Measurements from ENCODE around the gene LCE1A. TPM values are rescaled to one million over a fixed set of nuclear protein-coding genes. Genes with fewer than 3 reads are reported as not detected.

The LCE1A gene
- total and polyA plus RNA-seq, 2 of the 8 experiments (the other 6 are each of a cell fraction or from before 2014, with no cell fraction given): not detected

GRCh38 chr1:152859696-152860095 lies 32.4 kb downstream of the LCE1A start, which contains the start of gene LCE7A:
TSS of gene LCE7A (plus strand) at chr1:152859996. CDS start at chr1:152860698, 702 bp downstream.
- Histone ChIP-seq H3K9ac (replicated peaks in 1 of 4; ENCODE audit: extremely low read depth in 1 of 4, low read depth in 3 of 4, low read length in 3 of 4) (no peak within 1 kb of the TSS), H3K14ac (ENCODE audit: insufficient read length) (no peak within 1 kb of the TSS), H3K4me2 (ENCODE audit: insufficient read depth in 1 of 2, low read depth in 2 of 2, low read length in 2 of 2) (no peak within 1 kb of the TSS), H3K79me1 (ENCODE audit: low read depth, low read length) (no peaks in the 10 kb centered on the region), H3K36me3 (ENCODE audit: control insufficient read depth in 2 of 4, insufficient read depth in 4 of 4, low read length in 3 of 4) (peaks cover 0 to 3% (median 0%) of the 10 kb centered on the region in 4 experiments; a peak in 1 of 8 replicates), H3K18ac (ENCODE audit: extremely low read depth, low read length) (no peak within 1 kb of the TSS), H4K91ac (replicated peaks; ENCODE audit: insufficient read length, low read length) (no peak within 1 kb of the TSS), H2BK5ac (ENCODE audit: low read depth, low read length) (no peak within 1 kb of the TSS), H2BK120ac (replicated peaks; ENCODE audit: low read depth, low read length) (no peak within 1 kb of the TSS), H4K20me1 (replicated peaks in 1 of 2; ENCODE audit: control insufficient read depth in 1 of 2, insufficient read depth in 2 of 2, low read length in 2 of 2) (no peaks in the 10 kb centered on the region), H3K4me1 (replicated peaks in 1 of 4; ENCODE audit: control insufficient read depth in 3 of 4, insufficient read depth in 4 of 4, low read length in 3 of 4) (no peaks in the 10 kb centered on the region), H3K9me3 (ENCODE audit: insufficient read depth in 2 of 2, low read depth in 1 of 2, low read length in 1 of 2) (peaks cover 69 to 84% of the 10 kb centered on the region in 2 experiments), H3K79me2 (ENCODE audit: control insufficient read depth in 1 of 2, insufficient read depth in 2 of 2, low read length in 2 of 2) (no peaks in the 10 kb centered on the region), H2AFZ (ENCODE audit: low read length) (no peak within 1 kb of the TSS), H4K5ac (ENCODE audit: insufficient read length, low read depth, low read length) (no peak within 1 kb of the TSS), H3K4ac (replicated peaks; ENCODE audit: insufficient read length, low read depth, low read length) (no peak within 1 kb of the TSS), H3K56ac (replicated peaks; ENCODE audit: insufficient read length, low read depth, low read length) (no peak within 1 kb of the TSS), H2BK12ac (ENCODE audit: low read depth, low read length) (no peak within 1 kb of the TSS), H3K4me3 (ENCODE audit: extremely low read depth in 1 of 4, insufficient read depth in 2 of 4, low read depth in 3 of 4, low read length in 4 of 4) (no peak within 1 kb of the TSS), H3K23ac (ENCODE audit: insufficient read length) (no peak within 1 kb of the TSS), H2BK20ac (ENCODE audit: low read length) (no peak within 1 kb of the TSS), H3K27me3 (replicated peaks in 1 of 4; ENCODE audit: control insufficient read depth in 3 of 4, extremely low read depth in 1 of 4, insufficient read depth in 3 of 4, low read length in 3 of 4) (no peaks in the 10 kb centered on the region), H4K8ac (ENCODE audit: extremely low read depth, insufficient read depth, low read length) (no peak within 1 kb of the TSS), H2AK5ac (ENCODE audit: low read depth, low read length) (no peak within 1 kb of the TSS), H3K23me2 (ENCODE audit: low read depth, low read length) (no peaks in the 10 kb centered on the region), H2BK15ac (ENCODE audit: low read length) (no peak within 1 kb of the TSS), H3K27ac (ENCODE audit: low read depth, low read length) (no peak within 1 kb of the TSS)
- FAIRE-seq (no peak), DNase-seq (ENCODE audit: low read depth in 1 of 2, low spot score in 2 of 2) (no peak)
- POLR2A ChIA-PET (ENCODE audit: partially characterized antibody): no interaction called here
- 65% methylated on average over 3 of the region's 3 CpGs; no CpG with 5 or more reads in 1 of the 2 experiments for WGBS, 2 experiments (ENCODE audit: extremely low coverage in 1 of 2, insufficient coverage in 1 of 2, insufficient read length in 1 of 2, insufficient replicate concordance in 2 of 2, low coverage in 1 of 2, low lambda C conversion rate in 2 of 2, missing lambda C conversion rate in 1 of 2)
- CTCF ChIA-PET (ENCODE audit: partially characterized antibody): interaction anchor here (0.7 kb wide), 1 partner anchor 263 kb away, joined by 3 read pairs; no protein-coding TSS in a partner anchor
- TF ChIP-seq SP4 (IDR thresholded peaks at IDR 0.05; ENCODE audit: low read length) (no peak), ZNF274 (IDR thresholded peaks at IDR 0.05; ENCODE audit: borderline replicate concordance, extremely low read depth, low read length) (no peak), SIX5 (IDR thresholded peaks at IDR 0.05; ENCODE audit: low read depth, low read length) (no peak), HDAC6 (IDR thresholded peaks at IDR 0.05; ENCODE audit: low read depth, low read length) (no peak), POU5F1 (IDR thresholded peaks at IDR 0.05; ENCODE audit: low read depth, low read length) (no peak), EP300 (IDR thresholded peaks at IDR 0.05; ENCODE audit: borderline replicate concordance in 1 of 2, low read depth in 2 of 2, low read length in 2 of 2) (no peak), POLR2A (IDR thresholded peaks at IDR 0.05; ENCODE audit: control extremely low read depth in 1 of 2, low read depth in 2 of 2, low read length in 2 of 2) (no peak), EZH2 (IDR thresholded peaks at IDR 0.05; ENCODE audit: low read depth, low read length, severe bottlenecking) (no peak), SIRT6 (IDR thresholded peaks at IDR 0.05; ENCODE audit: low read length) (no peak), MAFK (IDR thresholded peaks at IDR 0.05; ENCODE audit: low read depth, low read length) (no peak), GABPA (IDR thresholded peaks at IDR 0.05; ENCODE audit: borderline replicate concordance, insufficient read depth, low read length) (no peak), POLR2AphosphoS5 (IDR thresholded peaks at IDR 0.05; ENCODE audit: low read depth, low read length) (no peak), JUND (IDR thresholded peaks at IDR 0.05; ENCODE audit: low read length) (no peak), CEBPB (IDR thresholded peaks at IDR 0.05; ENCODE audit: low read depth, low read length) (no peak), CBX5 (IDR thresholded peaks at IDR 0.05; ENCODE audit: low read depth, low read length) (no peak), FOSL1 (IDR thresholded peaks at IDR 0.05; ENCODE audit: insufficient read depth, low read depth, low read length) (no peak)
